Thoracic aorta (tissue), 2 donors: Measurements from ENCODE around the gene C1orf115. TPM values are rescaled to one million over a fixed set of nuclear protein-coding genes. Genes with fewer than 3 reads are reported as not detected.
A peak's percentile ranks its signal among the peaks of the same experiment; 100 is the strongest.

ENCODE experiments used
- ATAC-seq: fragments of 150-250 bp; one replicate; pipeline ENCODE4 v1.8.0; 2017; ENCODE audit warnings: low read depth; ENCODE audit not compliant: insufficient number of reproducible peaks, low FRiP score
- DNase-seq: peaks from one replicate; pipeline ENCODE4 v3.0.0-alpha.2; 2020; ENCODE audit warnings: low spot score
- H3K27ac ChIP-seq, 2 donors: fragments of 200-600 bp; sonication (generic); 1 replicate in 1 of 2; 2 replicates in 1 of 2; pipeline ENCODE4 v1.5.1; 2016; ENCODE audit warnings: mild to moderate bottlenecking in 2 of 2, moderate library complexity in 2 of 2
- H3K27me3 ChIP-seq: fragments of 200-600 bp; sonication (generic); replicated peaks from 2 replicates; pipeline ENCODE4 v1.6.0; 2016; ENCODE audit warnings: mild to moderate bottlenecking; ENCODE audit not compliant: insufficient read depth
- H3K36me3 ChIP-seq: fragments of 200-600 bp; sonication (generic); one replicate; pipeline ENCODE4 v1.5.1; 2016
- H3K4me1 ChIP-seq, 2 donors: fragments of 200-600 bp; sonication (generic); 1 replicate in 1 of 2; 2 replicates in 1 of 2; pipeline versions ENCODE4 v1.5.1 to v1.6.0; 2016; ENCODE audit warnings: low read depth in 2 of 2, mild to moderate bottlenecking in 1 of 2; ENCODE audit not compliant: control insufficient read depth in 1 of 2
- H3K4me3 ChIP-seq: fragments of 200-600 bp; sonication (generic); 2 replicates; pipeline ENCODE4 v1.5.1; 2016; ENCODE audit warnings: mild to moderate bottlenecking
- H3K9me3 ChIP-seq: fragments of 200-600 bp; sonication (generic); 2 replicates; pipeline ENCODE4 v1.5.1; 2016
- CTCF ChIP-seq: fragments of 200-600 bp; sonication (generic); IDR thresholded peaks from one replicate; pipeline ENCODE4 v1.5.1; 2019; ENCODE audit warnings: antibody characterized with exemption
- total RNA-seq, 2 donors: library from RNA; depleted of rRNA; stranded (reverse); fragments of >200 nt; gene quantifications; one replicate each; pipeline versions ENCODE4 v1.1.0 to v1.2.3, GENCODE V29; 2016

Gene C1orf115
- total RNA-seq, 2 donors from 2014 or later, result 6.8 to 9.7 TPM

- Histone ChIP-seq H3K9me3 (no peaks in the 10 kb centered on the region), H3K36me3 (no peaks in the 10 kb centered on the region), H3K4me1 (peaks cover 4 to 12% of the 10 kb centered on the region in 2 donors), H3K27ac (no peak overlapping the region), H3K27me3 (no peaks in the 10 kb centered on the region), H3K4me3 (no peak overlapping the region)
- ATAC-seq (no peak), DNase-seq (no peak)
- no peak for TF ChIP-seq CTCF
These were observed 4.3 kb upstream of the C1orf115 start for GRCh38 chr1:220685879-220686278.

GRCh38 chr1:220687809-220688208 lies 2.4 kb upstream of the C1orf115 start:
- Histone ChIP-seq H3K4me3 (no peak overlapping the region), H3K27ac (no peak overlapping the region), H3K27me3 (no peaks in the 10 kb centered on the region), H3K36me3 (no peaks in the 10 kb centered on the region), H3K9me3 (no peaks in the 10 kb centered on the region), H3K4me1 (peaks cover 4 to 17% of the 10 kb centered on the region in 2 donors)
- ATAC-seq (no peak), DNase-seq (no peak)
- TF ChIP-seq CTCF, result no peak

GRCh38 chr1:220689666-220690065 lies 497 bp upstream of the C1orf115 start:
- Histone ChIP-seq H3K27ac (no peak overlapping the region), H3K4me3 (peak overlapping the region; percentile 99), H3K36me3 (no peaks in the 10 kb centered on the region), H3K4me1 (peaks cover 4 to 17% of the 10 kb centered on the region in 2 donors), H3K9me3 (no peaks in the 10 kb centered on the region), H3K27me3 (no peaks in the 10 kb centered on the region)
- DNase-seq (no peak), ATAC-seq (no peak)
- no peak for TF ChIP-seq CTCF

GRCh38 chr1:220691053-220691684 lies 1.0 kb downstream of the C1orf115 start:
- TF ChIP-seq CTCF, result no peak
- no peaks in the 10 kb centered on the region for H3K36me3 ChIP-seq
- peak overlapping the region; percentile 99 for H3K4me3 ChIP-seq
- H3K9me3 ChIP-seq, result no peaks in the 10 kb centered on the region
- H3K4me1 ChIP-seq, result peaks cover 4 to 17% of the 10 kb centered on the region in 2 donors
- ATAC-seq, result no peak
- no peak for DNase-seq
- no peak overlapping the region for H3K27ac ChIP-seq
- no peaks in the 10 kb centered on the region for H3K27me3 ChIP-seq

GRCh38 chr1:220692436-220693228 lies 2.5 kb downstream of the C1orf115 start:
- H3K9me3 ChIP-seq, result no peaks in the 10 kb centered on the region
- DNase-seq (no peak), ATAC-seq (no peak)
- H3K36me3 ChIP-seq, result no peaks in the 10 kb centered on the region
- TF ChIP-seq CTCF, result no peak
- no peak overlapping the region for H3K27ac ChIP-seq
- no peaks in the 10 kb centered on the region for H3K27me3 ChIP-seq
- H3K4me1 ChIP-seq, result peaks cover 4 to 17% of the 10 kb centered on the region in 2 donors
- H3K4me3 ChIP-seq, result no peak overlapping the region
